Calu3 (cell line): ENCODE data around the gene ULK4. TPM values are rescaled to one million over a fixed set of nuclear protein-coding genes. Genes with fewer than 3 reads are reported as not detected.

Experiments used
- BruUV-seq: library from RNA; stranded (reverse); fragments of 400-500 nt; replicated peaks from 2 replicates; lab custom pipeline; 2021; lab: Mats Ljungman, UMichigan
- CTCF ChIA-PET: fragments of 300-600 bp; sonication (Branson Sonifier 250); formaldehyde crosslinking; loops from one replicate; lab custom pipeline; 2022; ENCODE audit warnings: antibody characterized with exemption; lab: Charles Lee
- DNase-seq: peaks from one replicate; pipeline ENCODE4 v3.0.0; 2022
- H3K27ac Mint-ChIP-seq: one replicate; pipeline ENCODE4 v1.8.0; 2022; ENCODE audit warnings: mixed read lengths; ENCODE audit not compliant: unreplicated experiment
- H3K27me3 Mint-ChIP-seq: one replicate; pipeline ENCODE4 v1.8.0; 2022; ENCODE audit warnings: mixed read lengths; ENCODE audit not compliant: unreplicated experiment
- H3K36me3 Mint-ChIP-seq: one replicate; pipeline ENCODE4 v1.8.0; 2022; ENCODE audit warnings: mild to moderate bottlenecking, moderate library complexity, mixed read lengths; ENCODE audit not compliant: insufficient read depth, unreplicated experiment
- H3K4me1 Mint-ChIP-seq: one replicate; pipeline ENCODE4 v1.8.0; 2022; ENCODE audit warnings: mild to moderate bottlenecking, low read depth, mixed read lengths; ENCODE audit not compliant: unreplicated experiment
- H3K4me3 Mint-ChIP-seq: one replicate; pipeline ENCODE4 v1.8.0; 2022; ENCODE audit warnings: mild to moderate bottlenecking, low read depth, moderate library complexity, mixed read lengths; ENCODE audit not compliant: unreplicated experiment
- H3K9me3 Mint-ChIP-seq: one replicate; pipeline ENCODE4 v1.8.0; 2022; ENCODE audit warnings: low read depth, mixed read lengths; ENCODE audit not compliant: unreplicated experiment
- CTCF ChIP-seq: fragments of 200-600 bp; IDR thresholded peaks from one replicate; pipeline ENCODE4 v1.8.0; 2022; ENCODE audit warnings: antibody characterized with exemption; ENCODE audit not compliant: unreplicated experiment
- intact Hi-C: fragments of 100-400 bp; cut with micrococcal nuclease; formaldehyde crosslinking; loops from one replicate; pipeline ENCODE4 v1.10.0; 2022; ENCODE audit not compliant: unreplicated experiment
- total RNA-seq: library from RNA; stranded (reverse); gene quantifications from 2 replicates; pipeline ENCODE4 v1.2.3, GENCODE V29; 2022

Gene ULK4
- total RNA-seq, 1 experiment from 2014 or later: 8.7 TPM

- Mint-ChIP-seq H3K9me3 (peaks cover 4% of the 10 kb centered on the region), H3K36me3 (no peaks in the 10 kb centered on the region), H3K4me3 (no peak overlapping the region), H3K4me1 (no peaks in the 10 kb centered on the region), H3K27me3 (no peaks in the 10 kb centered on the region), H3K27ac (no peak overlapping the region)
- DNase-seq: peak; percentile 17
- peak; percentile 19 for TF ChIP-seq CTCF
- BruUV-seq: no TSS peak
- intact Hi-C loops: loop anchor here (1.0 kb wide), 1 partner anchor 101 kb away; no protein-coding TSS in a partner anchor
- CTCF ChIA-PET: interaction anchor here (1.0 to 1.7 kb wide), 2 partner anchors 8 to 102 kb away, joined by 6 read pairs; no protein-coding TSS in a partner anchor
These were observed 36.0 kb upstream of the ULK4 start for GRCh38 chr3:41997702-41998550.

- no peak overlapping the region for H3K4me3 Mint-ChIP-seq
- no peaks in the 10 kb centered on the region for H3K9me3 Mint-ChIP-seq
- no peaks in the 10 kb centered on the region for H3K36me3 Mint-ChIP-seq
- no peaks in the 10 kb centered on the region for H3K4me1 Mint-ChIP-seq
- H3K27me3 Mint-ChIP-seq: no peaks in the 10 kb centered on the region
- CTCF ChIA-PET: interaction anchor here (0.5 kb wide), 1 partner anchor 402 kb away, joined by 3 read pairs; no protein-coding TSS in a partner anchor
- no peak for TF ChIP-seq CTCF
- no TSS peak for BruUV-seq
- intact Hi-C loops: no loop called here
- H3K27ac Mint-ChIP-seq: no peak overlapping the region
- no peak for DNase-seq
These were observed 29.5 kb upstream of the ULK4 start for GRCh38 chr3:41991437-41991836.

- no TSS peak for BruUV-seq
- no peak for TF ChIP-seq CTCF
- no peak for DNase-seq
- no peaks in the 10 kb centered on the region for H3K36me3 Mint-ChIP-seq
- CTCF ChIA-PET: interaction anchor here (0.6 to 1.5 kb wide), 2 partner anchors 9 to 63 kb away, joined by 6 to 7 read pairs; no protein-coding TSS in a partner anchor
- H3K27ac Mint-ChIP-seq: no peak overlapping the region
- no peaks in the 10 kb centered on the region for H3K27me3 Mint-ChIP-seq
- no peaks in the 10 kb centered on the region for H3K9me3 Mint-ChIP-seq
- no peak overlapping the region for H3K4me3 Mint-ChIP-seq
- intact Hi-C loops: no loop called here
- H3K4me1 Mint-ChIP-seq: no peaks in the 10 kb centered on the region
These were observed 27.6 kb upstream of the ULK4 start for GRCh38 chr3:41989518-41989917.

GRCh38 chr3:41987627-41988026 is 25.7 kb upstream of the ULK4 start:
- H3K27me3 Mint-ChIP-seq: no peaks in the 10 kb centered on the region
- no peaks in the 10 kb centered on the region for H3K36me3 Mint-ChIP-seq
- no peak overlapping the region for H3K27ac Mint-ChIP-seq
- no peaks in the 10 kb centered on the region for H3K4me1 Mint-ChIP-seq
- H3K4me3 Mint-ChIP-seq: no peak overlapping the region
- no peak for DNase-seq
- H3K9me3 Mint-ChIP-seq: no peaks in the 10 kb centered on the region
- BruUV-seq: no TSS peak
- TF ChIP-seq CTCF: no peak
- intact Hi-C loops: no loop called here
- CTCF ChIA-PET: no interaction called here
